COLO668 (cell line): ENCODE results near the gene IL20RB.
"Not testable (repeated sequence)": the region's sequence is repeated elsewhere in the genome, so short reads cannot be mapped to it uniquely, and the experiment has no call there.

Source experiments
- DNase-seq: peaks from one replicate; lab custom pipeline; 2025; ENCODE audit not compliant: unreplicated experiment; lab: John Stamatoyannopoulos, UW

Gene IL20RB

GRCh38 chr3:136984837-136985236, 27.1 kb downstream of the IL20RB start:
- no peak for DNase-seq

GRCh38 chr3:136987398-136987980, 29.7 kb downstream of the IL20RB start:
- DNase-seq: not testable (repeated sequence)

GRCh38 chr3:136988651-136989050, 30.9 kb downstream of the IL20RB start:
- no peak for DNase-seq

GRCh38 chr3:136989781-136990524, 32.2 kb downstream of the IL20RB start:
- no peak for DNase-seq

GRCh38 chr3:136990826-136991225, 33.0 kb downstream of the IL20RB start:
- DNase-seq: no peak

- no peak for DNase-seq
Measured at GRCh38 chr3:136992115-136992514, 34.3 kb downstream of the IL20RB start.

GRCh38 chr3:136994772-136995516, 37.2 kb downstream of the IL20RB start:
- no peak for DNase-seq

- no peak for DNase-seq
Measured at GRCh38 chr3:136995652-136996051, 37.9 kb downstream of the IL20RB start.

- DNase-seq: no peak
Measured at GRCh38 chr3:137000039-137000438, 42.3 kb downstream of the IL20RB start.

GRCh38 chr3:137007376-137007775, 49.6 kb downstream of the IL20RB start:
- DNase-seq: not testable (repeated sequence)

GRCh38 chr3:137008131-137008530, 50.3 kb downstream of the IL20RB start:
- DNase-seq: no peak

GRCh38 chr3:137008976-137009375, 51.2 kb downstream of the IL20RB start:
- DNase-seq: no peak

GRCh38 chr3:137010137-137010536, 52.4 kb downstream of the IL20RB start:
- no peak for DNase-seq

- no peak for DNase-seq
Measured at GRCh38 chr3:137011153-137011552, 53.4 kb downstream of the IL20RB start.

GRCh38 chr3:137012097-137012501, 54.3 kb downstream of the IL20RB start:
- no peak for DNase-seq

- peak; percentile 73 for DNase-seq
Measured at GRCh38 chr3:137013951-137014688, 56.3 kb downstream of the IL20RB start.

- DNase-seq: not testable (repeated sequence)
Measured at GRCh38 chr3:137017316-137017715, 59.5 kb downstream of the IL20RB start.

- no peak for DNase-seq
Measured at GRCh38 chr3:137020315-137020714, 62.5 kb downstream of the IL20RB start.

GRCh38 chr3:137020888-137021287, 63.1 kb downstream of the IL20RB start:
- DNase-seq: no peak

GRCh38 chr3:137024348-137024747, 66.6 kb downstream of the IL20RB start:
- no peak for DNase-seq

- DNase-seq: no peak
Measured at GRCh38 chr3:137026701-137027100, 68.9 kb downstream of the IL20RB start.
